IPS-18c (cell line): ENCODE data around the gene SEPTIN10.

Experiments used
- H3K4me3 ChIP-seq: 2 replicates; pipeline ENCODE4 v1.7.0; 2013; ENCODE audit warnings: low read depth, mild to moderate bottlenecking, low read length, moderate library complexity; ENCODE audit not compliant: insufficient read depth
- H3K9me3 ChIP-seq: one replicate; pipeline ENCODE4 v1.6.1; 2013; ENCODE audit warnings: mild to moderate bottlenecking, low read length, moderate library complexity; ENCODE audit not compliant: control insufficient read depth, insufficient read depth

SEPTIN10 gene

DNA sequence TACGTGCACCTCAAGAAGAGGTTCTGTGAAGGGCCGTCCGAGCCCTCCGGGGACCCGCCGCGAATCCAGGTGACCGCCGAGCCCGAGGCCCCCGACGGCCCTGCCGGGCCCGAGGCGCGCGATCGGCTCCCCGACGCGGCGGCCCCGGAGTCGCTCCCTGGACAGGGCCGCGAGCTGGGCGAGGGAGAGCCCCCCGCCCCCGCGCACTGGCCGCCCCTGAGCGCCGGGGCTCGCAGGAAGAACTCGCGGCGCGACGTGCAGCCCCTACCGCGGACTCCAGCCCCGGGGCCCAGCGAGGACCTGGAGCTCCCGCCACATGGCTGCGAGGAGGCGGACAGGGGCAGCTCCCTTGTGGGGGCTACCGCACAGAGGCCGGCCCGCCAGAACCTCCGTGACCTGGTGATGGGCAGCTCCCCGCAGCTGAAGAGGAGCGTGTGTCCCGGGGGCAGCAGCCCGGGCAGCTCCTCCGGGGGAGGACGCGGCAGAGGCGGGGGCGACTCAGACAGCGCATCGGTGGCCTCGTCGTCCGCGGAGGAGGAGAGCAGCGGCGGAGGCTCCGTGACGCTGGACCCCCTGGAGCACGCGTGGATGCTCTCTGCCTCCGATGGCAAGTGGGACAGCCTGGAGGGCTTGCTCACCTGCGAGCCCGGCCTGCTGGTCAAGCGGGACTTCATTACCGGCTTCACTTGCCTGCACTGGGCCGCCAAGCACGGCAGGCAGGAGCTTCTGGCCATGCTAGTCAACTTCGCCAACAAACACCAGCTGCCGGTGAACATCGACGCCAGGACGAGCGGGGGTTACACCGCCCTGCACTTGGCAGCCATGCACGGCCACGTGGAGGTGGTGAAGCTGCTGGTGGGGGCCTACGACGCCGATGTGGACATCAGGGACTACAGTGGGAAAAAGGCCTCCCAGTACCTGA is 1.2 kb upstream of the SEPTIN10 start:
- Histone ChIP-seq H3K4me3 (peak overlapping the region; percentile 79), H3K9me3 (peaks cover 2% of the 10 kb centered on the region)

DNA sequence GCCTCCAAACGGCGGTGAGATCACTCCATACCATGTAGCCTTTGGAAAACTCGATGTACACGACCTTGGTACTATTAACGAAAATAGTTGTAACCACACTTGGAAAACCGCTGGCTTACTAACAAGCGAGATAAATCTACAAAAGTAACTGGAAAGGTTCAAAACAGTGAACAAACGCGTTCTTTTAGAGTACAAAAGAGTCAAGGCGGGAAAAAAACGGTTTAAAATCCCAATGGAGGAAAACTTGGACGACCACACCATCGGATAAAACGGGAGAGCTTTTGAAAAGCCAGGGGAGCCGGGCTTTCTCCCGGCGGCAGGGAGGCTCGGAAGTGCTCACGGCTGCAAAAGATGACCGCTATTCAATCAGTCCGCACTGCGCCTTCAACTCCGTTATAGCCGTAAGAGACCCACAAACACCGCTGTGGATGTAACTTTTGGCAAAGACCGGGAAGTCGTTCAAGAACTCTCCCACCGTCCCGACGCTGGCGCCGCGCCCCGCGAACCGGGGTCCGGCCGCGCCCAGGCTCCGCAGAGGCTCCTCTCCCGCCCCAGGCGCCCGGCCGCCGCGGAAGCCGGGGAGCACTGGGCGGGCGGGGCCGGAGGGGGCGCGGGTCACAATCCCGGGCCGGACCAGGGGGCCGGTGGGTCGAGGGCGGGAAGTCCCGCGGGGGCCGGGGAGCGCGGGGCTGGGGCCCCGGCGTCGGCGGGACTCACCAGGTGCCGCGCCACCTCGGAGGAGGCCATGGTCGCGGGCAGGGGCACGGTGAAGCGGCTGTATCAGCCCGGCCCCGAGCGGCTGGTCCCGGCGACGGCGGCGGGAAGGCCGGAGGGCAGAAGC is 465 bp downstream of the SEPTIN10 start:
- peaks cover 2% of the 10 kb centered on the region for H3K9me3 ChIP-seq
- H3K4me3 ChIP-seq, result peak overlapping the region; percentile 79

DNA sequence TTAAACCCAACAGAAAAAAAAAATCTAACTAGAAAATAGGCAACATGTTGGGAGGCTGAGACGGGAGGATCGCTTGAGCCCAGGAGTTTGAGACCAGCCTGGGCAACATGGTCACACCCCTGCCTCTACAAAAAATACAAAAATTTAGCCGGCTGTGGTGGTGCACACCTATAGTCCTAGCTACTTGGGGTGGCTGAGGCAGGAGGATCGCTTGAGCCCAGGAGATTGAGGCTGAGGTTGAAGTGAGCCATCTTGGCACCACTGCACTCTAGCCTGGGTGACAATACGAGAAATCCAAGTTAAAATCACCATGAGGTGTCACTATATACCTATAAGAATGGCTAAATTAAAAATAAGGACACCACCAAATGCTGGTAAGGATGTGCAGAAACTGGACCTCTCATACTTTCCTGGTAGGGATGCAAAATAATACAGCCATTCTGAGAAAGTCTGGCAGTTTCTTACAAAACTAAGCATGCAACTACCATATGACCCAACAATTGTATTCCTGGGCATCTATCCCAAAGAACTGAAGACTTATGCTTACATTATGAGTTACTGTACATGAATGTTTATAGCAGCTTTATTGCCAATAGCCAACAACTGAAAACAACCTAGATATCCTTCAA is 2.2 kb downstream of the SEPTIN10 start:
- Histone ChIP-seq H3K4me3 (no peak overlapping the region; the same call in 1 of the 2 replicates), H3K9me3 (peaks cover 2% of the 10 kb centered on the region)

DNA sequence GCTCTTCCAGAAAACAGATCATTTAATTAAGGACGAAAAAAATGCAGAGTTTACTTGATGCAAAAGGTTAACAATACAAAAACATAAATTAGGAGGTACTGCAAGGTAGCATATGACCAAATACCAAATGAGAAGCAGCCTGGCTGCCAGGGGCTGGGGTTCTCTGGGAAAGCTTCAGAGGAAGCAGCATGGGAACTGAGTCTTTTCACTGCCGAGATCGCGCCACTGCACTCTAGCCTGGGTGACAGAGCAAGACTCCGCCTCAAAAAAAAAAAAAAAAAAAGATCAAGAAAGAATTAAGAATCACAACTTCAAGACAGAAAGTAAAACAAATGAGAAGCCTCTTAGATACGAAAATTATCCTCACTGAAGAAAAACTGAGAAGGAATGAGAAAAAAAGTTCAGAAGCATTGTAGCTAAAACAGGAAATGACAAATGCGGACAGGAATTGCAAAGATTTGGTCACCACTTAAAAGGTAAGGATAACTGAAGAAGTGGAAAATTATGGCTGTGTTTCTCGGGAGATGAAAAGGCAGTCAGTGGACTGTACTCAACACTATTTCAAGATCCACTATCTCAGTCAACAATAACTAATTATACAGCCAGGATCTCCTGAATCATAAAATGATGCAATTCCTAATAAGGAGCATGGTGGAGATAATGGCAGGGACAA is 4.3 kb downstream of the SEPTIN10 start:
- H3K4me3 ChIP-seq, result no peak overlapping the region; the same call in 1 of the 2 replicates

DNA sequence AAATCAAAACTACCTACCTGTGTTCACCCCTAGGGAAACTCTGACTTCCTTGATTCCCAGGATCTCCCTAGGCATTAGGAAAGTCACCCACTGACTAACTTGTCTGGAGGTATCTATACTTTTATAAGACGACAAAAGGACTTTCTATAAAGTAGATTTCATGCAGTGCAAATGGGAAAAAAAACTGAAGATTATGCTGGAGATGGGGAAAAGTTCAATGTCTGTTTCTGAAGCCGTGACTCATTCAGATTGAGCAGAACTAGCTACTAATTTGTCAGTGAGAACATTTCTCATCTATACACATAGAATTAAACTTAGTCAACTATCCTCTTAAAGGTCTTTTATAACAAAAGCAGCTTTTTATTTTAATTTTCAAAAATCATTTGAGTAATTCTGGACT is 6.0 kb downstream of the SEPTIN10 start:
- Histone ChIP-seq H3K9me3 (peaks cover 2% of the 10 kb centered on the region), H3K4me3 (no peak overlapping the region)

More for the DNA sequence above, 4.3 kb downstream of the SEPTIN10 start:
- H3K9me3 ChIP-seq, result peaks cover 2% of the 10 kb centered on the region

DNA sequence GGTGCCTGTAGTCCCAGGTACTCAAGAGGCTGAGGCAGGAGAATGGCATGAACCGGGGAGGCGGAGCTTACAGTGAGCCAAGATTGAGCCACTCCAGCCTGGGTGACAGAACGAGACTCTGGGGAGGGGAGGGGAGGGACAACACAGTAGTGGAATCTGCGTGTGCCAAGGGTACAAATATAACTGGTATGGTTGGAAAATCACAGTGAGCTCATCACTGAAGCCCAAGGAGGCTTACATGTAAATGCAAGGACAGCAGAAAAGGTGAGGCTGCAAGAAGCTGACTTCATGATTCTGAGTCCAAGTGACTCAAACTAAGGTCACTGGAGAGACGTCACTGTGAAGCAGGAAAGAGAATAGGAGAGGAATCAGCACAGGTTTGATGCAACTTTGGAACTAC is 9.2 kb downstream of the SEPTIN10 start:
- no peak overlapping the region for H3K4me3 ChIP-seq

DNA sequence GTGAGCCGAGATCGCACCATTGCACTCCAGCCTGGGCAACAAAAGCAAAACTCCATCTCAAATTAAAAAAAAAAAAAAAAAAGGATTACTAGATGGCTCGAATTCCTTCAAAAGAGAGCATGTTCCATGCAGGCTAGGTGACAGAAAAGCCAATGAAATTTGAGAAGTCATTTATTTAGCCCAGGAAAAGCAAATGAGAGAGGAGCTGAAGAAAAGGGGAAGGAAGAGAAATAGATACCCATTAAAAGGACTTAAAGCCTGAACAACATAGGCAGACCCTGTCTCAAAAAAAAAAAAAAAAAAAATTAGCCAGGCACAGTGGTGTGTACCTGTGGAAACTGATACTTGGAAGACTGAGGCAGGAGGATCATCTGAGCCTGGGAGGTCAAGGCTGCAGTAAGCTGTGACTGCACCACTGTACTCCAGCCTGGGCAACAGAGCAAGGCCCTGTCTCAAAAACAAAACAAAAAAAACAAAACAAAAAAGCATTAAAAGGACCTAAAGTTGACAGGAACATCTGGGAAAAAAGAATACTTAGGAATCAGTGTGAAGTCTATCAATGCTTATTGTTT is 11.1 kb downstream of the SEPTIN10 start:
- Histone ChIP-seq H3K4me3 (no peak overlapping the region), H3K9me3 (no peaks in the 10 kb centered on the region)

More for the DNA sequence above, 9.2 kb downstream of the SEPTIN10 start:
- H3K9me3 ChIP-seq, result no peaks in the 10 kb centered on the region

DNA sequence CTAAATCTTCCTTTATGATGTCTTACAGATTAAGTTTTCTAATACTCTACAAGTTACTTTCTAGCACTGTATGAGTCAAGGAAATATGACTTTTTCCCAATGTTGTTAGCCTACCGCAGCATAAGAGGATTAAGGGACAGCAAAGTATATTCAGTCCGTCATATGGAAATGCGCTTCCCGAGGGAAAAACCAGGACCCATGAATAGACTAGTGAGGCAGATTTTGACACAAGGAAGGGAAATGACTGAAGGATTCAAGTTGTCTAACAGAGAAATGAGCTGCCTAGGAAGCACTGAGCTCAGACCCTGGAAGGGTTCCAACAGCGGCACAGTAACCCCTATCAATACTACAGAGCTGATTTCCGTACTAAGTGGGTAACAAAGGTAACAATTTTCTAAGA is 12.0 kb downstream of the SEPTIN10 start:
- Histone ChIP-seq H3K4me3 (no peak overlapping the region), H3K9me3 (no peaks in the 10 kb centered on the region)

DNA sequence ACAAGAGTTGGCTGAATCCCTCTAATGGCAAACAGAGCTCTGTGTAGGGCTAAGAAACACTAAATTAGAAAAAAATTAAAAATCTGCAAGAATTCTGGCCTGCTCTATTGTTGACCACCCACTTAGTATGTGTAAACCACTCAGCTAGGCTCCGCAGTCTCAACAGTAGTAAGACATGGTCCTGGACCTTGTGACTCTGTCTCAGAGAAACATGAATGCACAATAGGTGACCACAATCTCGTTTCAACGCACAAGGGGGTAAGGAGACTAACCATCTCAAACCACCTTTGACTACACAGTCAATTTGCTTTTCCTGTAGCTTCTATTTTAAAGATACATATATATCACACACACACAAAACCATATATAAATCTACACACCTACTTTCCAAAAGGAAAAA is 16.5 kb downstream of the SEPTIN10 start:
- Histone ChIP-seq H3K9me3 (peaks cover 2% of the 10 kb centered on the region), H3K4me3 (no peak overlapping the region)

DNA sequence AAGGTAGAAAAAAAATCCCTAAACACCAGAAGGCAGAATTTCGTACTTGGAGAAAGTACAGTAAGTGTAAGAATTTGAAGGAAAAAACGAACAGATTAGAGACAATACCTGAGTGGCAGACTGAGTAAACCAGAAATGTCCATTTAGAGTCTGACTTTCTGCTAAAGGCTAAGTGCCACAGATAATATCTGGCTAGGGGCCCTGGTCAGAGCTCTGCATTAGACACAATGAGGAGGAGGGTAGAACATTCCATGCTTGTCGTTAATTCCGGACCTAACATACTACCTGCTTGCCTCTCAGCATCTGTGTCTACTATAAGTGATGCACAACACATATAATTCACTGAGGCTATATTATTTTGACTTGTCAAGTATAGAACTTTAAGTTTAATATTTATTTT is 18.1 kb downstream of the SEPTIN10 start:
- no peak overlapping the region for H3K4me3 ChIP-seq

DNA sequence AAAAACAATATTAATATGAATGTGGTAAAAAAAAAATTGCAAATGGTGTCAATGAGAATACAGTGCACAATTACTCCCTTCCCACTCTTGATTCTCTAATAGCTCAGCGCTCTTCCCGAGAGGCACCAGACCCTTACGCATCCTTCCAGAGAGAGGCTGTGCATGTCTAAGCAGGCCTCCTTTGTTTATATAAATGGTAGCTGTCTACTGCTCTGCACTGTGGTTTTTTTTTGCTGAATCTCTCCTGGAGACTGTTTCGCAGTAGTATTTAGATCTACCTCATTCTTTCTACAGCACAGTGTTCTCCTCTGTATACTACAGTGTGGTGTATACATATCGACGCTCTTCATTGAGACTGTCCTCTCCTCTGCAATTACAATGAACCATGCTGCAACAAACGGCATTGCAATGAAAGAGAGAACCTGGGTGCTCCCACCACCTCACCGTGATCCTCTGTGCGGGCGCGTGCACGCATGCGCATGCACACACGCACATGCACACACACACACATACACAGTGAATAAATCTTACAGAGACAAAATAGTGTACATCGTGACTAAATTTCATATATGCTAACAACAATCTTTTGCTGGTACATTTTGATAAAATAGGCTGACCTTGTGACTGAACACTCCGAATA is 19.4 kb downstream of the SEPTIN10 start:
- Histone ChIP-seq H3K4me3 (no peak overlapping the region), H3K9me3 (peaks cover 2% of the 10 kb centered on the region)

More for the DNA sequence above, 18.1 kb downstream of the SEPTIN10 start:
- H3K9me3 ChIP-seq, result peaks cover 2% of the 10 kb centered on the region

DNA sequence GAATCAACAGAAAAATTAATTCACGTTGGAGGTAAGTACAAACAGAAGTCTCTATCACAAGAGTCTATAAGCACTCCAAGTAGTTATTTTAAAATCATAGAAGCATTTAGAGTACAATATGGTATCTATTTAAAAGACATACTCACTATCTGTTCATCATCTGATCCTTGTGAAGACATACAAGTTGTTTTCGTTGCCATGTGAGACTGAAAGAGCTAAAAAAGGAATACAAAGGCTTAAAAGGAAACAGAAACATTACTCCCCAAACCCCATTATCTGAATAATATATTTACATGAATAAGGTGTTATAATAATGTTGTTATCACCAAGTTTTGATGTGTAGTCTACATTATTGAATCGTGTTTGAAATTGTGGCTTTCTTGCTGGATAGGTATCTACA is 20.9 kb downstream of the SEPTIN10 start:
- Histone ChIP-seq H3K4me3 (no peak overlapping the region), H3K9me3 (peaks cover 2% of the 10 kb centered on the region)

DNA sequence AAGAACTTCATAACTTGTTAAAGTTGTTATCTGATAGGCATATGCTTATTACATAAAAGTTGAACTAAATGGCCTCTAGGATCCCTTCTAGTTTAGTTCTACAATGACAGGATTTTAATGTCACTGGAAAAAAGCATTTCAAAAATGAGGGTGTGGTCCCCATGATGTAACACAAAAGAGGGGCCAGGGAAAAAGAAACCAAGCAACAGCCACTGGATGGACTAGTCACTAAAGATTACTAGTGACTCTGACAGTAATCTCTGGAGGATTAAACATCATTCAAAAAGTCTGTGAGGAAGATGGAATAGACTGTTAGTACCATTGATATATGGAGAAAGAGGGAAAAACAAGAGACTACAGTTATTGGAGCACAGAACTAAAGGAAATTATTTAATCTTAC is 22.6 kb downstream of the SEPTIN10 start:
- no peak overlapping the region for H3K4me3 ChIP-seq
- peaks cover 2% of the 10 kb centered on the region for H3K9me3 ChIP-seq

DNA sequence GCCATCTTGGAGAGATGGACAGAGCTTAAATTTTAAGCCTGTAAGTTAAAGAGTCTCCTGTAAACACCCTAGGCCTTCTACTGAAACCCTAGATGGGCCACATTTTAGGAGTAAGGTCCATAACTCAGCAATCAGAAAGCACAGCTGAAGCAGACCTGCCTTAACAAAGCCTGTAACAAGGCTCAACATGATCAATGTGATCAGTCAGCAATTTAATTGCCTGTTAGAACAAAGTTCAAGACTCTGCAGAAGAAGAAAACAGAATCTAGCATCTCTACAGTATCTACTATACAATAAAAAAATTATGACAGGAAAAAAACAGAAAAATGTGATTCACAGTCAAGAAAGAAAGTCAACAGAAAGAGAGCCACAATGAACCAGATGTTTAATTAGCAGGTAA is 27.1 kb downstream of the SEPTIN10 start:
- Histone ChIP-seq H3K4me3 (no peak overlapping the region), H3K9me3 (no peaks in the 10 kb centered on the region)

DNA sequence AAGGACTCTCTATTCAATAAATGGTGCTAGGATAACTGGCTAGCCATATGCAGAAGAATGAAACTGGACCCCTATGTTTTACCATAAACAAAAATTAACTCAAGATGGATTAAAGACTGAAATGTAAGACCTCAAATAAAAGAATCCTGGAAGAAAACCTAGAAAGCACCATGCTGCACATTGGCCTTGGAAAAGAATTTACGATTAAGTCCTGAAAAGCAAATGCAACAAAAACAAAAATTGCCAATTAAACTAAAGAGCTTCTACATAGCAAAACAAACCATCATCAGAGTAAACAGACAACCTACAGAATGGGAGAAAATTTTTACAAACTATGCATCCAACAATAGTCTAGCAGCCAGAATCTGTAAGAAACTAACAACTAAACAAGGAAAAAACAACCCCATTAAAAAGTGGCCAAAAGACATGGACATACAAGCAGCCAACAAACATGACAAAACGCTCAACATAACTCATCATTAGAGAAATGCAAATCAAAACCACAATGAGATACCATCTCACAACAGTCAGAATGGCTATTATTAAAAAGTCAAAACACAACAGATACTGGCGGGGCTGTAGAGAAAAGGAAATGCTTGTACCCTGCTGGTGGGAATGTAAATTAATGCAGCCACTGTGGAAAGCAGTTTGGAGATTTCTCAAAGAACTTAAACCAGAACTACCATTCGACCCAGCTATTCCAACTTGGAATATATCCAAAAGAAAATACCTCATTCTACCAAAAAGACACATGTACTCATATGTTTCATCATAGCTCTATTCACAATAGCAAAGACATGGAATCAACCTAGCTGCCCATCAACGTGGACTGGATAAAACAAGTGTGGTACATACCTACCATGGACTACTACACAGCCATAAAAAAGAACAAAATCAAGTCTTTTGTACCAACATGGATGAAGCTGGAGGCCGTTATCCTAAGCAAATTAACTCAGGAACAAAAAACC is 30.6 kb downstream of the SEPTIN10 start:
- Histone ChIP-seq H3K9me3 (no peaks in the 10 kb centered on the region), H3K4me3 (no peak overlapping the region)
